GM12875 (cell line): ENCODE results near the gene AREL1.

Experiments used
- H3K4me3 ChIP-seq: one replicate; pipeline ENCODE4 v1.5.1; 2011; ENCODE audit warnings: low read depth, low read length, control low read depth
- TF ChIP-seq, protein P1 (sequence below): IDR thresholded peaks from 2 replicates; pipeline ENCODE4 v1.5.1; 2011; ENCODE audit warnings: low read depth, mild to moderate bottlenecking, control low read depth, inconsistent platforms, low read length, moderate library complexity, borderline replicate concordance; ENCODE audit not compliant: insufficient read depth

The AREL1 gene

DNA sequence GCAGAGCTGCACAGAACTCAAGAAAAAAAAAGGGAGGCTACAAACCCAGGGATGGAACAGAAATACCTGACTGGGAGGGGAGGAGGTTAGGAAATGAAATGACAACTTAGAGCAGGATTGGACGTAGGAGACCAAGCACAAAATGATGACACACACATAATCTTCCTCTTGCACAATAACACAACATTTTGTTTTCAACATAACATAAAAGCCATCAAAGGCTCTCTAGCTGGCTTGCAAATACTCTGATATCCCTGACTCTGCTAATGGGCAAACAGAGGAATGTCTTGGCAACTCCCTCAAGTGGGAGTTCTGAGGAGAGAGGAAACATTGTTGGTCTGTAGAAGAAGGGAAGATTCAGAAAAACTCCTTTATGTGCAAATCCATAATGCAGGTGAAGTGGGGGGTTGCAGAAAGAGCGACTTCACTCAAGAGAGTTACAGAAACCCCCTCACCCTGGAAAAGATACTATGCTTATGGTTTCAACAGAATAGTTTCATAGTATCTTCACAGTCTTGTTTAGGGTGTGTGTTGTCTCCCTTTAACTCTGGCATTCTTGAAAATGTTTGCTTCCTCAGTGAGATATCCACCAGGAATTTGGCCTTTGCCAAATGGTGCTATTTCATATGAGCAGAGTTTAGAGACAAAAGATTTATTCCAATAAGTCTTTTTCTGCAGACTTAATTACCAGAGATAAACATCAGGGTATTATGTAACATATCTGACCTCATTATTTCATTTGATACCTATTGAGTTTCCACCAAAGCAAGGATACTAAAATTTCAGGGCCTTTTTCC, 57.1 kb downstream of the AREL1 start:
- no peak overlapping the region for H3K4me3 ChIP-seq
- TF ChIP-seq, protein P1, sequence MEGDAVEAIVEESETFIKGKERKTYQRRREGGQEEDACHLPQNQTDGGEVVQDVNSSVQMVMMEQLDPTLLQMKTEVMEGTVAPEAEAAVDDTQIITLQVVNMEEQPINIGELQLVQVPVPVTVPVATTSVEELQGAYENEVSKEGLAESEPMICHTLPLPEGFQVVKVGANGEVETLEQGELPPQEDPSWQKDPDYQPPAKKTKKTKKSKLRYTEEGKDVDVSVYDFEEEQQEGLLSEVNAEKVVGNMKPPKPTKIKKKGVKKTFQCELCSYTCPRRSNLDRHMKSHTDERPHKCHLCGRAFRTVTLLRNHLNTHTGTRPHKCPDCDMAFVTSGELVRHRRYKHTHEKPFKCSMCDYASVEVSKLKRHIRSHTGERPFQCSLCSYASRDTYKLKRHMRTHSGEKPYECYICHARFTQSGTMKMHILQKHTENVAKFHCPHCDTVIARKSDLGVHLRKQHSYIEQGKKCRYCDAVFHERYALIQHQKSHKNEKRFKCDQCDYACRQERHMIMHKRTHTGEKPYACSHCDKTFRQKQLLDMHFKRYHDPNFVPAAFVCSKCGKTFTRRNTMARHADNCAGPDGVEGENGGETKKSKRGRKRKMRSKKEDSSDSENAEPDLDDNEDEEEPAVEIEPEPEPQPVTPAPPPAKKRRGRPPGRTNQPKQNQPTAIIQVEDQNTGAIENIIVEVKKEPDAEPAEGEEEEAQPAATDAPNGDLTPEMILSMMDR: no peak

DNA sequence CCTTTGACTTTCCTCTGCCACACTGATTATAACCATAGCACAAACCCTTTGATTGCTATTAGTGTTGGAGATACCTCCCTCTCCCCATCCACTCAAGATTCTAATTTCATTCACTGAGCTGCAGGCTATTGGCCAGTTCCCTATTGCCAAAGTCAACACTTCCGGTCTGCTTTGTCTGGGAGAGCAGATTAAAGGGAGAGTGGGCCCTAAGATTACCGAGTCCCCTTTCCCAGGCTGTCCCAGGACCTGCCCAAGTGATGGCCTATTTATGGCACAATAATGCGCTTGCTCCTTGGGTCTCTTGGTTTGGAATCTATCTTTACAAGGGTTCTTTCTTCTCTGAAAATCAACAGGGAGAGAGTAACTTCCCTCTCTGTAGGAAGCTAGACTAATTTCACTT, 57.9 kb downstream of the AREL1 start:
- TF ChIP-seq, protein P1: no peak
- no peak overlapping the region for H3K4me3 ChIP-seq

DNA sequence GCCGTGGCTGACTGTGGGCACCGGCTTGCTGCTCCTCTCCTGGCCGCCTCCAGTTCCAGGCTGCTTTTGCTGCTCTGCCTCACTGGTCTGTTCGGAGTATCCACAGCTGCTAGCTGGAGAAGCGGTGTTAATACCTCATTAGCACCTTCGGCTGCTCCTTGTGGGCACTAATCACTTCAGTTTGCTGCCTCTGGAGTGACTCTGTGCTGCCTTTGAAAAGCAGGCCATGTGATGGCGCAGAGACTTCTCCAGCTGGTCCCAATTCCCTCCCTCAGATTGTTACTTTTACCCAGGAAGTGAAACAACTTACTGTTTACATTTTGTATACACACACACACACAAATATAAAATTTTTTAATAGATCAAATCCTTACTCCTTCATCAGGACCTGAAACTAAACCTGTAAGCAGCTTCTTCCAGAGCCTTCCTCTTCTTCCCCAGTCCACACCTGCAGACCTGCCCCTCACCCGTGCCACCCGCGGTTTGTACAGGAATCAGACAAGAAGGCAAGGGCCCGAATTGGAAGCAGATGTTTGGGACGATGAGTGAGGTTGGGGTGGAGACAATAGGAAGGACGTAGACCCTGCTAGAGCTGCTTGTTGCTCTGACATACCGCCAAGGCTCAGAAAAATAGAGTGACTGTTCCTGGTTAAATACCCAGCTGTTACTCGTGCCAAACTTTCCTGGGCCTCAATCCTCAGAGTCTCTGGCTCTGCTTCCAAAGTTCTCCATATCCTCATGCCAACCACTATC, 59.3 kb downstream of the AREL1 start:
- TF ChIP-seq, protein P1: no peak

DNA sequence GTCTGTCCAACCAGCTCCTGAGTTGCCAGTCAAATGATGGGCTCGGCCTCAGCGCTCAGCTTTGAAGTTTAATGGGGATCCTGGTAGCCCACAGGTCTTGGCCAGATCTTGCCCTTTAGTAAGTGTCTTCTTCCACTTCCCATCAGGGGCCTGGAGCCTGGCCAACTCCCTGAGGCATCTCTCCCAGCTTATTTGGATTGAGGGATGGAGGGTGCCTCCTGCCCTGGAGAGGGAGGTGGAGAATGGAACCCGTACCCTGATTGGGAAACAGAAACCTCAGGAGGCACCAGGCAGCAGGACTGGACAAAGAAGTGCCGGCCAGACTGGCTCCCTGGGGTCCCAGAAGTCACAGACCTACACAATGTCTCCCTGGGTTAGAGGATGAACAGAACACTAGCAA, 60.3 kb downstream of the AREL1 start:
- TF ChIP-seq, protein P1: no peak
- H3K4me3 ChIP-seq: no peak overlapping the region

More for the DNA sequence above, 59.3 kb downstream of the AREL1 start:
- no peak overlapping the region for H3K4me3 ChIP-seq

DNA sequence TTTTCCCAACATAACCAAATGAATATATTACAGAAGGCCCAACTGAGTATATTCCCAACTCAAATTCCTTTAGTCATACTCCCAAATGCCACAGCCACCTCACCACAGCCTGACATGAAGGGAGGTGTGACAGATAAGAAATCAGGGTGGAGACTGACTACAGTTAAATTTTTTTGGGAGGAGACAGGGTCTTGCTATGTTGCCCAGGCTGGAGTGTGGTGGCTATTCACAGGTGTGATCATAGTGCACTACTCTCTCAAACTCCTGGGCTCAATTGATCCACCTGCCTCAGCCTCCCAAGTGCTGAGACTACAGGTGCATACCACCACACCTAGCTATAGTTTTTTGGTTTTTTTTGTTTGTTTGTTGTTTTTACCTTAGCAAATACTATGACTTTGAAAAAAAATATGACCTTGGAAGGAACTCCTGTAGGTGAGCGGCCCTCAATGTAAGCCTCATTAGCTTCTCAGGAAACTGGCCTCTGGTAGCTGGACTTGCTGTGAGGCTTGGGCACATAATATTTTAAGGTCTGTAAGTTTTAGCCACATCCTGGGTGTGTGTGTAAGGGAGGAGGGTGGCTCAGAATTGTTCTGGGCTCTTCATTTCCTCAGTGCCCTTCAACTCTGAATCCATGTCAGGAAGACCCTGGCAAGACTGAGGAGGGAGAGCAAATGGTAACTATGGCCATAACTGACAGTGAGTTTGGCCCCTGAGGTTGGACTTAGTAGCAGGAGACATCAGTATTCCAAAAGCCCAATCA, 61.8 kb downstream of the AREL1 start:
- no peak overlapping the region for H3K4me3 ChIP-seq
- TF ChIP-seq, protein P1: no peak

DNA sequence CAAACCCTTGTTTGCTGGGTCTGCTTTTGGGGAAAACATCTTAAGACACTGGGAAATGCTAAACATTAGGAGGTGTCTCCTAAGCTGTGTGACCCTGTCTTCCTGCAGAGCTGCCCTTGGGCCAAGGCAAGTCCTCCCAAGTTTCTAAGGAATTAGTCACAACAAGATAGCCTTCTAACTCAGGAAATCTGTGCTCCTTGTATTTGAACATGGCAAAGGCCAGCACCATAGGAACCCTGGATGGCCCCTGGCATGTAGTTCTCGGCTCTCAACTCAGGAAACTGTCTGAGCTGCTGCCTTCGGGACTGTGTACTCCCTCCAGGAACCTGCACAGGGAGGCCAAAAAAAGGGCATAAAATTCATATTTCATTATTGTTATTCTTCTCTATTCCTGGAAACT, 63.2 kb downstream of the AREL1 start:
- H3K4me3 ChIP-seq: no peak overlapping the region
- TF ChIP-seq, protein P1: no peak
